ENCODE measurements around the gene EIF2AK2.

DNA sequence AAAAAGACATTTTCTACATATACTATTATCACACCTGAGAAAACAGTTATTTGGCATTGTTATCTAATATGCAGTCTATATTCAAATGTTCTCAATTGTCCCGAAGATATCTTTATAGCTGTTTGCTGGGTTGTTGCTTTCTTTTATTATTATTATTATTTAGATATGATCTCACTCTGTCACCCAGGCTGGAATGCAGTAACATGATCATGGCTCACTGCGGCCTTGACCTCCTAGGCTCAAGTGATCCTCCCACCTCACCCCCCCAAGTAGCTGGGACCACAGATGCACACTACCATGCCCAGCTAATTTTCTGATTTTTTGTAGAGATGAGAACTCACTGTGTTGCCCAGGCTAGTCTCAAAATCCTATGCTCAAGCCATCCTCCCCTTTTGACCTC is 52.6 kb downstream of the EIF2AK2 start:
- TF ChIP-seq, protein P1, sequence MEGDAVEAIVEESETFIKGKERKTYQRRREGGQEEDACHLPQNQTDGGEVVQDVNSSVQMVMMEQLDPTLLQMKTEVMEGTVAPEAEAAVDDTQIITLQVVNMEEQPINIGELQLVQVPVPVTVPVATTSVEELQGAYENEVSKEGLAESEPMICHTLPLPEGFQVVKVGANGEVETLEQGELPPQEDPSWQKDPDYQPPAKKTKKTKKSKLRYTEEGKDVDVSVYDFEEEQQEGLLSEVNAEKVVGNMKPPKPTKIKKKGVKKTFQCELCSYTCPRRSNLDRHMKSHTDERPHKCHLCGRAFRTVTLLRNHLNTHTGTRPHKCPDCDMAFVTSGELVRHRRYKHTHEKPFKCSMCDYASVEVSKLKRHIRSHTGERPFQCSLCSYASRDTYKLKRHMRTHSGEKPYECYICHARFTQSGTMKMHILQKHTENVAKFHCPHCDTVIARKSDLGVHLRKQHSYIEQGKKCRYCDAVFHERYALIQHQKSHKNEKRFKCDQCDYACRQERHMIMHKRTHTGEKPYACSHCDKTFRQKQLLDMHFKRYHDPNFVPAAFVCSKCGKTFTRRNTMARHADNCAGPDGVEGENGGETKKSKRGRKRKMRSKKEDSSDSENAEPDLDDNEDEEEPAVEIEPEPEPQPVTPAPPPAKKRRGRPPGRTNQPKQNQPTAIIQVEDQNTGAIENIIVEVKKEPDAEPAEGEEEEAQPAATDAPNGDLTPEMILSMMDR (IDR thresholded peaks at IDR 0.05), result no peak
- TF ChIP-seq EP300 (IDR thresholded peaks at IDR 0.05), result no peak
